Lower leg skin (tissue), 4 donors: Measurements from ENCODE around the gene ORMDL2. TPM values are rescaled to one million over a fixed set of nuclear protein-coding genes. Genes with fewer than 3 reads are reported as not detected.

Source experiments
- DNase-seq, 2 donors: peaks; one replicate each; pipeline ENCODE4 v3.0.0-alpha.2; 2019; ENCODE audit warnings: low spot score in 2 of 2
- H3K4me3 ChIP-seq: fragments of 200-600 bp; sonication (generic); 2 replicates; pipeline ENCODE4 v1.5.1; 2017; ENCODE audit warnings: mild to moderate bottlenecking, low read depth; ENCODE audit not compliant: poor library complexity, severe bottlenecking
- CTCF ChIP-seq, 3 donors: fragments of 450-650 bp; IDR thresholded peaks; one replicate each; pipeline ENCODE4 v1.5.1; 2016; ENCODE audit warnings: antibody characterized with exemption in 3 of 3, mild to moderate bottlenecking in 3 of 3, moderate library complexity in 2 of 3
- POLR2A ChIP-seq, 2 donors: fragments of 450-650 bp; IDR thresholded peaks; one replicate each; pipeline ENCODE4 v1.6.1; 2016 to 2017; ENCODE audit warnings: antibody characterized with exemption in 2 of 2, mild to moderate bottlenecking in 1 of 2, moderate library complexity in 1 of 2
- WGBS, 2 donors: methylation state at CpG; one replicate each; pipeline ENCODE4 v1.1.5; 2018; 5-methylcytosine and 5-hydroxymethylcytosine counted together
- intact Hi-C: fragments of 100-400 bp; cut with DNase I; formaldehyde crosslinking; loops from one replicate; pipeline ENCODE4 v1.15.0; 2023; ENCODE audit warnings: low total_unique reads
- total RNA-seq, 4 donors: library from RNA; depleted of rRNA; stranded (reverse); fragments of >200 nt; gene quantifications; one replicate each; pipeline ENCODE4 v1.1.0, GENCODE V29; 2016

Gene ORMDL2
- total RNA-seq, 4 donors from 2014 or later = 10.7 to 21.5 (median 17.8) TPM

GRCh38 chr12:55789171-55789570 is 28.7 kb upstream of the ORMDL2 start:
- 90 to 94% methylated on average over 2 of the region's 2 CpGs for WGBS, 2 donors
- TF ChIP-seq CTCF (IDR thresholded peaks at IDR 0.05) = no peak
- TF ChIP-seq POLR2A (IDR thresholded peaks at IDR 0.05) = no peak
- H3K4me3 ChIP-seq = no peak overlapping the region
- no peak for DNase-seq
- intact Hi-C loops = no loop called here

- H3K4me3 ChIP-seq = no peak overlapping the region
- intact Hi-C loops = no loop called here
- TF ChIP-seq POLR2A (IDR thresholded peaks at IDR 0.05) = no peak
- DNase-seq = no peak
- WGBS, 2 donors = 94 to 96% methylated on average over 4 of the region's 4 CpGs
Observed at GRCh38 chr12:55789893-55790292, 27.9 kb upstream of the ORMDL2 start.

GRCh38 chr12:55795950-55796349 is 21.9 kb upstream of the ORMDL2 start:
- intact Hi-C loops = no loop called here
- no peak for TF ChIP-seq CTCF (IDR thresholded peaks at IDR 0.05)
- no peak for TF ChIP-seq POLR2A (IDR thresholded peaks at IDR 0.05)
- no peak for DNase-seq
- H3K4me3 ChIP-seq = no peak overlapping the region

- intact Hi-C loops = no loop called here
- WGBS, 2 donors = 58 to 64% methylated on average over 5 of the region's 5 CpGs
Observed at GRCh38 chr12:55797068-55797467, 20.8 kb upstream of the ORMDL2 start.

GRCh38 chr12:55797550-55797949 is 20.3 kb upstream of the ORMDL2 start:
- no peak for DNase-seq
- intact Hi-C loops = no loop called here
- TF ChIP-seq CTCF (IDR thresholded peaks at IDR 0.05) (no peak), POLR2A (IDR thresholded peaks at IDR 0.05) (no peak)
- no peak overlapping the region for H3K4me3 ChIP-seq
- WGBS, 2 donors = 64 to 71% methylated on average over 4 of the region's 4 CpGs

More at GRCh38 chr12:55797068-55797467, 20.8 kb upstream of the ORMDL2 start:
- DNase-seq = no peak
- H3K4me3 ChIP-seq = no peak overlapping the region
- TF ChIP-seq POLR2A (IDR thresholded peaks at IDR 0.05) (no peak), CTCF (IDR thresholded peaks at IDR 0.05) (no peak)

GRCh38 chr12:55806982-55807381 is 10.9 kb upstream of the ORMDL2 start:
- intact Hi-C loops = no loop called here
- DNase-seq = no peak
- TF ChIP-seq CTCF (IDR thresholded peaks at IDR 0.05) = no peak
- no peak for TF ChIP-seq POLR2A (IDR thresholded peaks at IDR 0.05)
- no peak overlapping the region for H3K4me3 ChIP-seq
- 92 to 94% methylated on average over 8 of the region's 8 CpGs for WGBS, 2 donors
